Colonic mucosa (tissue), 4 donors: Measurements from ENCODE around the gene GP1BA. TPM values are rescaled to one million over a fixed set of nuclear protein-coding genes. Genes with fewer than 3 reads are reported as not detected.
A peak's percentile ranks its signal among the peaks of the same experiment; 100 is the strongest.

ENCODE experiments used
- DNase-seq: peaks from one replicate; pipeline ENCODE4 v3.0.0-alpha.2; 2020
- H3K27ac ChIP-seq: fragments of 200-600 bp; one replicate; pipeline ENCODE4 v1.8.0; 2021
- H3K27me3 ChIP-seq: fragments of 200-600 bp; one replicate; pipeline ENCODE4 v1.8.0; 2021
- H3K36me3 ChIP-seq: fragments of 200-600 bp; one replicate; pipeline ENCODE4 v1.8.0; 2021
- H3K4me1 ChIP-seq: fragments of 200-600 bp; one replicate; pipeline ENCODE4 v1.8.0; 2021; ENCODE audit warnings: mild to moderate bottlenecking
- H3K4me3 ChIP-seq: fragments of 200-600 bp; one replicate; pipeline ENCODE4 v1.8.0; 2021
- H3K9ac ChIP-seq, 2 donors: one replicate each; pipeline ENCODE4 v1.7.0; 2013; ENCODE audit warnings: control low read depth in 2 of 2, low read depth in 2 of 2, low read length in 2 of 2
- H3K9me3 ChIP-seq: fragments of 200-600 bp; one replicate; pipeline ENCODE4 v1.8.0; 2021
- intact Hi-C: fragments of 100-400 bp; cut with DNase I; formaldehyde crosslinking; loops from one replicate; pipeline ENCODE4 v1.14.1; 2022
- total RNA-seq, 2 donors: library from RNA; stranded (reverse); fragmentation: NEBNext Ultra II Directional in 1 of 2; extraction: Animal tissue kit (Norgen Biotek cat#: 25700) in 1 of 2; gene quantifications; one replicate each; pipeline ENCODE4 v1.2.1, GENCODE V29; 2021
- TF ChIP-seq, protein P1 (sequence below): fragments of 200-600 bp; IDR thresholded peaks from one replicate; pipeline ENCODE4 v1.8.0; 2022; ENCODE audit warnings: antibody characterized with exemption, mild to moderate bottlenecking
- donor health status: healthy.
- donor health status: DM: no; HTN: no; CAD: no.
- donor health status: DM: no; HTN: no; CAD: no.

GP1BA gene
- total RNA-seq, 2 donors from 2014 or later, result not detected

DNA sequence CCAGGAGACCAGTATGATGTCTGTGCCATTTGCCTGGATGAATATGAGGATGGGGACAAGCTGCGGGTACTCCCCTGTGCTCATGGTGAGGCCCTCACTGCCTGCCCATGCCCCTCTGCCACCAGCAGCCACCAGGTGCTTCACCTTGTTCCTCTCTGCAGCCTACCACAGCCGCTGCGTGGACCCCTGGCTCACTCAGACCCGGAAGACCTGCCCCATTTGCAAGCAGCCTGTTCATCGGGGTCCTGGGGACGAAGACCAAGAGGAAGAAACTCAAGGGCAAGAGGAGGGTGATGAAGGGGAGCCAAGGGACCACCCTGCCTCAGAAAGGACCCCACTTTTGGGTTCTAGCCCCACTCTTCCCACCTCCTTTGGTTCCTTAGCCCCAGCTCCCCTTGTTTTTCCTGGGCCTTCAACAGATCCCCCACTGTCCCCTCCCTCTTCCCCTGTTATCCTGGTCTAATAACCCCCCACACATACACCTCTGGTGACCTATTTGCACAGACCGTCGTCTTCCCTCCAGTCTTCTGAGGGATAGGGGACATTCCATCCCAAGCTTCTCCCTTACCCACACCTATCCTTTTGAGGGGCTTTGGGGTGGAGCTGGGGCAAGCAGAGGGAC is 12.6 kb downstream of the GP1BA start:
- H3K27ac ChIP-seq, result peak overlapping the region; percentile 98
- peak overlapping the region; percentile 37 to 68 for H3K9ac ChIP-seq
- no peak for DNase-seq
- H3K36me3 ChIP-seq, result peaks cover 14% of the 10 kb centered on the region
- H3K4me1 ChIP-seq, result peaks cover 17% of the 10 kb centered on the region
- TF ChIP-seq, protein P1, sequence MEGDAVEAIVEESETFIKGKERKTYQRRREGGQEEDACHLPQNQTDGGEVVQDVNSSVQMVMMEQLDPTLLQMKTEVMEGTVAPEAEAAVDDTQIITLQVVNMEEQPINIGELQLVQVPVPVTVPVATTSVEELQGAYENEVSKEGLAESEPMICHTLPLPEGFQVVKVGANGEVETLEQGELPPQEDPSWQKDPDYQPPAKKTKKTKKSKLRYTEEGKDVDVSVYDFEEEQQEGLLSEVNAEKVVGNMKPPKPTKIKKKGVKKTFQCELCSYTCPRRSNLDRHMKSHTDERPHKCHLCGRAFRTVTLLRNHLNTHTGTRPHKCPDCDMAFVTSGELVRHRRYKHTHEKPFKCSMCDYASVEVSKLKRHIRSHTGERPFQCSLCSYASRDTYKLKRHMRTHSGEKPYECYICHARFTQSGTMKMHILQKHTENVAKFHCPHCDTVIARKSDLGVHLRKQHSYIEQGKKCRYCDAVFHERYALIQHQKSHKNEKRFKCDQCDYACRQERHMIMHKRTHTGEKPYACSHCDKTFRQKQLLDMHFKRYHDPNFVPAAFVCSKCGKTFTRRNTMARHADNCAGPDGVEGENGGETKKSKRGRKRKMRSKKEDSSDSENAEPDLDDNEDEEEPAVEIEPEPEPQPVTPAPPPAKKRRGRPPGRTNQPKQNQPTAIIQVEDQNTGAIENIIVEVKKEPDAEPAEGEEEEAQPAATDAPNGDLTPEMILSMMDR, result no peak
- no peak overlapping the region for H3K4me3 ChIP-seq
- H3K27me3 ChIP-seq, result no peaks in the 10 kb centered on the region
- no peaks in the 10 kb centered on the region for H3K9me3 ChIP-seq
- intact Hi-C loops, result no loop called here

DNA sequence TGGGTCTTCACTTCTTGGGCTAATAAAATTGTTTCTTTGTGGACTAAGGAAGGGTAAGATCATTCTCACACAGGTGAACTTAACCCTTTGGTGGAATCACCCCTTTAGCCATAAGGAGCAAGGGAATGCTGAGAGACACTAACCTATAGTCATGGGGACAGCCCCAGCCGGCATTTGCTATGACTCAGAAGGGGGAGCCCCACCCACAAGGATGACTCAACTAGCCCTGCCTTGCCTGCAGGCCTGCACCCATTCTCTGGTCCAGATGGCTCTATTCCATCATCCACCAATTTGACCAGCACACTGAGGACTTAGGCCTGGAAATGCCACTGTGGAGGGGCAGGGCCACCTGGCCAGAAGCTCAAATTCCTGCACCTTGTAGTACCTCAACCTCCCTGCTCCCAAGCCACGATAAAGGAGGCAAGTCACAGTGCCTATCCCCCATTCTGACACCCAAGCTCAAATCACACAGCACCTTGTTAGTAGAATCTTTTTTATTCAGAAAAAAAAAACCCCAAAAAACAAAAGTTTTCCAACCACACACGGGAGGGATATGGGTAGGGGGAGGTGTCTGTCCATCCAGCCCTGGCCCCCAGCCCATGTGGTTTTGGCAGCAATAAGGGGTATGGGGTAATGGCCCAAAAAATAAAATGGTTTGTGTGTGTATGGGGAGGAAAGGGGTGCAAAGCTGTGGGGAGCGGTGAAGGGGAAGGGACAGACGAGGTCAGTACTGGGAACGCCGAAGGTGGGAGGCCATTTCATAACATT is 13.3 kb downstream of the GP1BA start:
- Histone ChIP-seq H3K27ac (peak overlapping the region; percentile 98), H3K36me3 (peaks cover 14% of the 10 kb centered on the region), H3K27me3 (no peaks in the 10 kb centered on the region), H3K9ac (peak overlapping the region in 1 of 2 donors; percentile 68), H3K9me3 (no peaks in the 10 kb centered on the region), H3K4me1 (peaks cover 17% of the 10 kb centered on the region), H3K4me3 (peak overlapping the region; percentile 89)
- peak; percentile 88 for DNase-seq
- intact Hi-C loops, result no loop called here
- TF ChIP-seq, protein P1, result no peak

DNA sequence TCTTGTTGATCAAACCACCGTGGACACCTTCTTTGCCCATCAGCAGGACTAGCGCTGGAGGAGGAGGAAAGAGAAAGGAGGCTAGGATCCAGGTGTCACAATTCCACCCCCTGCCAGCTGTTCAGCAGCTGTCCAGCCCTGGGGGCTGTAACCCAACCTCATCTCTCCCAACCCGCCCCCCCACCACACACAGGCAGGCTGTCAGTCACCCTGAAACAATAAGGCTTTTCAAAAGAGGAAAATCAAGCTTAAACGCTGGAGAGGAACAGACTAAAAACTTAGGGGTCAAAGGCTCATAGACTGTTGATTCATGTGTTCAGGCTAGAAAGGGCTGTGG is 13.8 kb downstream of the GP1BA start:
- H3K36me3 ChIP-seq, result peaks cover 14% of the 10 kb centered on the region
- TF ChIP-seq, protein P1, result no peak
- H3K9ac ChIP-seq, result peak overlapping the region; percentile 45 to 99
- intact Hi-C loops, result no loop called here
- H3K27me3 ChIP-seq, result no peaks in the 10 kb centered on the region
- peak overlapping the region; percentile 98 for H3K27ac ChIP-seq
- DNase-seq, result no peak
- no peaks in the 10 kb centered on the region for H3K9me3 ChIP-seq
- H3K4me3 ChIP-seq, result peak overlapping the region; percentile 89
- peaks cover 17% of the 10 kb centered on the region for H3K4me1 ChIP-seq

DNA sequence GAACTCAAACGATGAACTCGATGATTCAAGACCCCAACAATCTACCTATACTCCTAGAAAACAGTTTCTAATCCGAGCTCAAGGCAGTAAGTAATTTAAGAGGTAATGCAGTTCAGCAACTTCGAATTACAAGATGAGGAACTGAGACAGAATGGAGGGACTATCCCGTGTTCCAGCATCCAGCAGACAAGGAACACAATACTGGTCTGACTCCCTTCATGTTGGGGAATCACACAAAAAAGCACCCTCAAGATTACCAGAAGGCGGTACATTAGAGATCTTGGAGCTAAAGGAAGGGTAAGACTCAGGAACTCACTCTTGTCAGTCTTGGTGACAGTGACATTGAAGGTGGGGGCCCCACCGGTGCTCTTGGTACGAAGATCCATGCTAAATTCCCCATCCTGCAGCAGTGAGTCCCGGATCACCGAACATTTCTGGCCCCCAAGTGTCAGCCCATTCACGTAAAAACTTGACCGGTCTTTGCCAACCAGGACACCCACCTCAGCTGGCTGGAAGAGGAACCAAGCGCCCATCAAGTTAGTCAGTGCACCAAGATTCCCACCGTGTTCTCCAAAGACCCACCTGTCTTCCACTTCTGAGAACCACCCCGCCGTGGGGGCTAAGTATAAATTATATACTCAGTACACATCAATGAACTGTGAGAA is 14.4 kb downstream of the GP1BA start:
- H3K27me3 ChIP-seq, result no peaks in the 10 kb centered on the region
- DNase-seq, result no peak
- peaks cover 14% of the 10 kb centered on the region for H3K36me3 ChIP-seq
- no peaks in the 10 kb centered on the region for H3K9me3 ChIP-seq
- TF ChIP-seq, protein P1, result no peak
- peaks cover 13% of the 10 kb centered on the region for H3K4me1 ChIP-seq
- H3K27ac ChIP-seq, result peak overlapping the region; percentile 98
- H3K4me3 ChIP-seq, result peak overlapping the region; percentile 89
- intact Hi-C loops, result no loop called here
- H3K9ac ChIP-seq, result peak overlapping the region; percentile 45 to 99

DNA sequence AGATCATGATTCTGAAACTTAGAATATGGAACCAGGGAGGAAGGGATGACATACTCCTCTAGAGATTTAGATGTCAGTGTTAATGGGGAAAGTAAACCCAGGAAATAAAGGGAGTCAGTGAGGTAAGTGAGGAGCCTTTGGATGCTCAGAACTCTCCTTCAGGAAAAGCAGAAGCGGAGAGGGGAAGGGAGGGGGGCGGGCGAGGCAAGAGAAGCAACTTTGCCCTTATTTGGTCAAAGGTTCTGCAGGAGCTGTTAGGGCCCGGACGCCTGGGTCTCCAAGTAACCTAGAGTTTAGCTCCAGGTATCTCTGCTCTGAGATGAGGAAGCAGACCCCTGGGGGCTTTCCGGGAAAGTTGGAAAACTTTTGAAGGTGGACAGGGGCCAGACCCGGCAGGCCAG is 14.9 kb downstream of the GP1BA start:
- no peaks in the 10 kb centered on the region for H3K27me3 ChIP-seq
- H3K4me3 ChIP-seq, result peak overlapping the region; percentile 89
- no peaks in the 10 kb centered on the region for H3K9me3 ChIP-seq
- TF ChIP-seq, protein P1, result no peak
- H3K27ac ChIP-seq, result peak overlapping the region; percentile 98
- intact Hi-C loops, result no loop called here
- peak overlapping the region; percentile 41 to 99 for H3K9ac ChIP-seq
- no peak for DNase-seq
- peaks cover 14% of the 10 kb centered on the region for H3K36me3 ChIP-seq
- peaks cover 12% of the 10 kb centered on the region for H3K4me1 ChIP-seq
